T-helper 2 cell (primary cell): ENCODE data around the gene MVB12A.

Experiments used
- DNase-seq, 5 experiments: peaks; one replicate each; pipeline versions ENCODE4 v3.0.0 to v3.0.0-alpha.2; 2012 to 2022
- total RNA-seq, 2 donors: gene quantifications; one replicate each; lab custom pipeline; 2026; lab: John Stamatoyannopoulos, UW

Gene MVB12A
- 9.0 to 12.0 reads per million in 2 donors for total RNA-seq

GRCh38 chr19:17419621-17420474 lies at the start of gene MVB12A:
TSS of gene MVB12A (plus strand) at chr19:17420047. CDS start at chr19:17420136, 89 bp downstream.
- peak; percentile 87 to 100 (median 92) for DNase-seq

- DNase-seq, result no peak
These were observed 42.8 kb upstream of the MVB12A start, which contains the start of gene PLVAP for GRCh38 chr19:17376935-17377600. TSS of gene PLVAP (minus strand) at chr19:17377342. CDS start at chr19:17377288, 54 bp downstream.

- DNase-seq, result no peak
These were observed 41.6 kb upstream of the MVB12A start for GRCh38 chr19:17378271-17378670.

GRCh38 chr19:17379221-17379631 lies 40.6 kb upstream of the MVB12A start:
- no peak for DNase-seq

GRCh38 chr19:17380426-17381138 lies 39.3 kb upstream of the MVB12A start:
- DNase-seq, result no peak

GRCh38 chr19:17385878-17386611 lies 33.8 kb upstream of the MVB12A start:
- peak; percentile 26 to 60 (median 43) for DNase-seq

GRCh38 chr19:17389288-17389687 lies 30.6 kb upstream of the MVB12A start:
- no peak for DNase-seq

GRCh38 chr19:17389957-17390664 lies 29.7 kb upstream of the MVB12A start:
- no peak for DNase-seq

GRCh38 chr19:17390665-17391370 lies 29.0 kb upstream of the MVB12A start:
- DNase-seq, result peak; percentile 76 to 91 (median 85)

- DNase-seq, result no peak
These were observed 28.3 kb upstream of the MVB12A start for GRCh38 chr19:17391371-17392151.

GRCh38 chr19:17393002-17393401 lies 26.8 kb upstream of the MVB12A start:
- DNase-seq, result no peak

GRCh38 chr19:17393914-17394313 lies 25.9 kb upstream of the MVB12A start, which contains the start of gene CCDC194:
TSS of gene CCDC194 (minus strand) at chr19:17394196. CDS start at chr19:17394158, 38 bp downstream.
- no peak for DNase-seq

- peak in 4 of 5 experiments; percentile 24 to 79 (median 58) for DNase-seq
These were observed 24.9 kb upstream of the MVB12A start for GRCh38 chr19:17394891-17395415.

- DNase-seq, result no peak
These were observed 20.8 kb upstream of the MVB12A start for GRCh38 chr19:17398902-17399527.

- no peak for DNase-seq
These were observed 18.2 kb upstream of the MVB12A start for GRCh38 chr19:17401628-17402027.

- peak in 3 of 5 experiments; percentile 32 to 50 (median 35) for DNase-seq
These were observed 16.6 kb upstream of the MVB12A start for GRCh38 chr19:17402982-17403855.

- no peak for DNase-seq
These were observed 15.8 kb upstream of the MVB12A start for GRCh38 chr19:17404015-17404414.

GRCh38 chr19:17404621-17405249 lies 15.1 kb upstream of the MVB12A start:
- DNase-seq, result no peak
